Hepatocyte (in vitro differentiated cells): ENCODE results near the gene ZNF700.
"Not testable (repeated sequence)": the region's sequence is repeated elsewhere in the genome, so short reads cannot be mapped to it uniquely, and the experiment has no call there.

Experiments
- EZH2 ChIP-seq: fragments of 200-600 bp; sonication (generic); IDR thresholded peaks from 2 replicates; pipeline ENCODE4 v1.6.1; 2016; ENCODE audit warnings: antibody characterized with exemption, mild to moderate bottlenecking, borderline replicate concordance
- EZH2phosphoT487 ChIP-seq: fragments of 200-600 bp; sonication (generic); IDR thresholded peaks from one replicate; pipeline ENCODE4 v1.6.1; 2018; ENCODE audit warnings: antibody characterized with exemption, mild to moderate bottlenecking, low read depth, moderate library complexity; ENCODE audit not compliant: unreplicated experiment, severe bottlenecking
- TF ChIP-seq, protein P1 (sequence below): fragments of 200-600 bp; sonication (generic); IDR thresholded peaks from 2 replicates; pipeline ENCODE4 v1.5.1; 2016; ENCODE audit warnings: antibody characterized with exemption, mild to moderate bottlenecking; ENCODE audit not compliant: poor library complexity

DNA sequence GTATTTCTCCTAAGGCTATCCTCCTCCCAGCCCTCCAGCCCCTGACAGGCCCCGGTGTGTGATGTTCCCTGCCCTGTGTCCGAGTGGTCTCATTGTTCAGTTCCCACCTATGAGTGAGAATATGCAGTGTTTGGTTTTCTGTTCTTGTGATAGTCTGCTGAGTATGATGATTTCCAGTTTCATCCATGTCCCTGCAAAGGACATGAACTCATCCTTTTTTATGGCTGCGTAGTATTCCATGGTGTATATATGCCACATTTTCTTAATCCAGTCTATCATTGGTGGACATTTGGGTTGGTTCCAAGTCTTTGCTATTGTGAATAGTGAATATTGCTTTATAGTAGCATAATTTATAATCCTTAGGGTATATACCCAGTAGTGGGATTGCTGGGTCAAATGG, 10.9 kb downstream of the ZNF700 start:
- TF ChIP-seq, protein P1, sequence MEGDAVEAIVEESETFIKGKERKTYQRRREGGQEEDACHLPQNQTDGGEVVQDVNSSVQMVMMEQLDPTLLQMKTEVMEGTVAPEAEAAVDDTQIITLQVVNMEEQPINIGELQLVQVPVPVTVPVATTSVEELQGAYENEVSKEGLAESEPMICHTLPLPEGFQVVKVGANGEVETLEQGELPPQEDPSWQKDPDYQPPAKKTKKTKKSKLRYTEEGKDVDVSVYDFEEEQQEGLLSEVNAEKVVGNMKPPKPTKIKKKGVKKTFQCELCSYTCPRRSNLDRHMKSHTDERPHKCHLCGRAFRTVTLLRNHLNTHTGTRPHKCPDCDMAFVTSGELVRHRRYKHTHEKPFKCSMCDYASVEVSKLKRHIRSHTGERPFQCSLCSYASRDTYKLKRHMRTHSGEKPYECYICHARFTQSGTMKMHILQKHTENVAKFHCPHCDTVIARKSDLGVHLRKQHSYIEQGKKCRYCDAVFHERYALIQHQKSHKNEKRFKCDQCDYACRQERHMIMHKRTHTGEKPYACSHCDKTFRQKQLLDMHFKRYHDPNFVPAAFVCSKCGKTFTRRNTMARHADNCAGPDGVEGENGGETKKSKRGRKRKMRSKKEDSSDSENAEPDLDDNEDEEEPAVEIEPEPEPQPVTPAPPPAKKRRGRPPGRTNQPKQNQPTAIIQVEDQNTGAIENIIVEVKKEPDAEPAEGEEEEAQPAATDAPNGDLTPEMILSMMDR, result not testable (repeated sequence)
- TF ChIP-seq EZH2, EZH2phosphoT487: not testable (repeated sequence)
